Karpas-422 (cell line): Measurements from ENCODE around the gene C2orf81. TPM values are rescaled to one million over a fixed set of nuclear protein-coding genes. Genes with fewer than 3 reads are reported as not detected.

Experiments used
- DNase-seq: peaks from one replicate; pipeline ENCODE4 v3.0.0-alpha.2; 2015
- H2AFZ ChIP-seq: fragments of 200-600 bp; sonication (generic); 2 replicates; pipeline ENCODE4 v1.6.1; 2014; ENCODE audit warnings: antibody characterized with exemption, low read length, mixed read lengths
- H3K27ac ChIP-seq: fragments of 200-600 bp; sonication (generic); 2 replicates; pipeline ENCODE4 v1.5.1; 2014; ENCODE audit warnings: mild to moderate bottlenecking, low read length, moderate library complexity
- H3K27me3 ChIP-seq: fragments of 200-600 bp; sonication (generic); 2 replicates; pipeline ENCODE4 v1.6.1; 2014; ENCODE audit warnings: low read length, mixed read lengths
- H3K36me3 ChIP-seq: fragments of 200-600 bp; sonication (generic); 2 replicates; pipeline ENCODE4 v1.6.1; 2014; ENCODE audit warnings: low read length, mixed read lengths; ENCODE audit not compliant: insufficient read depth
- H3K4me1 ChIP-seq: fragments of 200-600 bp; sonication (generic); 2 replicates; pipeline ENCODE4 v1.6.1; 2014; ENCODE audit warnings: mild to moderate bottlenecking, low read length, mixed read lengths
- H3K4me2 ChIP-seq: fragments of 200-600 bp; sonication (generic); 2 replicates; pipeline ENCODE4 v1.6.1; 2014; ENCODE audit warnings: low read length, low read depth, mild to moderate bottlenecking; ENCODE audit not compliant: poor library complexity, severe bottlenecking
- H3K4me3 ChIP-seq: fragments of 200-600 bp; sonication (generic); 2 replicates; pipeline ENCODE4 v1.5.1; 2014; ENCODE audit warnings: mild to moderate bottlenecking, antibody characterized with exemption, low read length, mixed read lengths
- H3K79me2 ChIP-seq: fragments of 200-600 bp; sonication (generic); 2 replicates; pipeline ENCODE4 v1.6.1; 2014; ENCODE audit warnings: mild to moderate bottlenecking, low read length, mixed read lengths
- H3K9ac ChIP-seq: fragments of 200-600 bp; sonication (generic); 2 replicates; pipeline ENCODE4 v1.6.0; 2014; ENCODE audit warnings: low read length
- H3K9me2 ChIP-seq: fragments of 200-600 bp; sonication (generic), shearing (Covaris generic); replicated peaks from 2 replicates; pipeline ENCODE4 v1.6.0; 2014; ENCODE audit warnings: mild to moderate bottlenecking, low read length, moderate library complexity; ENCODE audit not compliant: insufficient read depth
- H3K9me3 ChIP-seq: fragments of 300-700, 200-600 bp; sonication (generic); 2 replicates; pipeline ENCODE4 v1.6.1; 2014; ENCODE audit warnings: low read length, mixed read lengths
- H4K20me1 ChIP-seq: fragments of 200-600 bp; sonication (generic); 2 replicates; pipeline ENCODE4 v1.6.1; 2014; ENCODE audit warnings: mild to moderate bottlenecking, antibody characterized with exemption, low read length, low read depth; ENCODE audit not compliant: insufficient read depth
- total RNA-seq: library from RNA; depleted of rRNA; stranded (reverse); fragments of >200 nt; shearing (Covaris generic); gene quantifications from 2 replicates; pipeline ENCODE4 v1.2.3, GENCODE V29; 2014; ENCODE audit warnings: low replicate concordance

Gene C2orf81
- total RNA-seq, 1 experiment from 2014 or later = 3.8 TPM

DNA sequence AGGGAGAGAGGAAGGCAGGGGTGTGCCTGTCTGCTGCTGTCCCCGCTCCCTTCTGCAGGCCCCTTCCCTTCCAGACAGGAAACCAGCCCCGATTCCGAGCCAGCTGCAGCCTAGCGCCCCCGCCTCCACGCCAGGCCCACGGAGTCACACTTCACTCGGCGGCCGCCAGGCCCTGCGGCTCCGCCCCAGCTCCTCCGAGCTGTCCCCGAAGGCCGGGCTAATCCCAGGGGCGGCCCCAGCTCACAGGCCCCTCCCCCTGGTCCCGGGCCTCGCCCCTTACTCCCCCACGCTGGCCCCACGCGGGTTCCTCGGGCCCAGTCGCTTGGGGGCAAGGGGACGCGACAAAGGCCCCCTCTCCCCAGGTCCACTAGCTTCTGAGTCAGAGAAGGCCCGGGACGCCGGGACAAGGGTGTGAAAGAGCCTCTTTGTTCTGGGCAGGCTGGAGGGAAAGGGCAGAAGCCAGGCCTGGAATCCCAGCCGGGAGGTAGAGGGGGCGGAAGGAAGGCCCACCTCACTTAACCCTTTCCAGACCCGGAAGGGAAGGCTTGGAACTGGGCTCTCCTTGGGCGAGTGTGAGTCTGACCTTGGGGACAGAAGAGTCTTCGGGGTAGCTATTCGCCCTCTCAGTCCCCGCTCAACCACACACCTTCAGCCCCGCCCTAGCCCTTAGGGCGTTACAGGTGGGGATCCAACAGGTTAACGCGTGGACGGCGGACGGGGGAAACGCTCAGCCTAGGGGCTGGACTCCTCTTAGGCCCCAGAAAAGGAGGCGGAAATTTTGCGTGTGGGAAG is 19.2 kb upstream of the C2orf81 start:
- no peaks in the 10 kb centered on the region for H3K9me2 ChIP-seq
- peak overlapping the region; percentile 89 for H2AFZ ChIP-seq
- peak overlapping the region; percentile 83 for H3K9ac ChIP-seq
- H3K36me3 ChIP-seq = no peaks in the 10 kb centered on the region
- peak overlapping the region; percentile 71 for H3K4me2 ChIP-seq
- H3K9me3 ChIP-seq = no peaks in the 10 kb centered on the region
- DNase-seq = peak; percentile 93
- peak overlapping the region; percentile 71 for H3K4me3 ChIP-seq
- no peaks in the 10 kb centered on the region; the same call in 1 of the 2 replicates for H3K27me3 ChIP-seq
- peaks cover 56% of the 10 kb centered on the region for H3K4me1 ChIP-seq
- 0 out of 2 replicates have a peak, but pooled peaks cover 2% of the 10 kb centered on the region for H3K79me2 ChIP-seq
- H4K20me1 ChIP-seq = no peaks in the 10 kb centered on the region
- peak overlapping the region; percentile 24; the same call in 1 of the 2 replicates for H3K27ac ChIP-seq

DNA sequence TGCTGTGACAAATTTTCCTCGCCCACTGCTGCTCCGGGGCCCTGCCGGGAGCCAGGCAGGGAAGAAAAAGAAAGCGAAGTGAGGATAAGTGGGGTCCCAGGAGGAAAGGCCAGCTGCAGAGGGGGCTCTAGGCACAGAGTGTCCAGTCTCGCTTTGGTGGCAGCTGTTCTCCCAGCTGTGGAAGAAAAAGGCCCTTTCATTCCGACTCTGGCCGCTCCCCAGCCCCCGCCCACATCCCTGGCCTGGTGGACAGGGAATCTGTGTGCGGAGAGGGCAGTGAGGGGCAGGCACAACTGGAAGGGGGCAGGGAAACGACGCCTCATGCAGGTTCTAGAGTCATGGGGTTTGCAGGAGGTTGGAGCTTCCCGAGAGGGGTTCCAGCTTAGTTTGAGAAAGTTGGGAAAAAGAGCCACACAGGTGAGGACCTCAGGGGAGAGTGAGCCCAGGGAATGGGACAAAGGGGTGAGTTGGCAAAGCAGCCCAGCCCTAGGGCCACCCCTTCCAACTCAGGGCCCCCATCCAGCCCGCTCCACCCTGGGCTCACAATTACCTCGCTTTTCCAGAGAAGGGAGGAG is 18.5 kb upstream of the C2orf81 start:
- peak overlapping the region; percentile 71 for H3K4me3 ChIP-seq

DNA sequence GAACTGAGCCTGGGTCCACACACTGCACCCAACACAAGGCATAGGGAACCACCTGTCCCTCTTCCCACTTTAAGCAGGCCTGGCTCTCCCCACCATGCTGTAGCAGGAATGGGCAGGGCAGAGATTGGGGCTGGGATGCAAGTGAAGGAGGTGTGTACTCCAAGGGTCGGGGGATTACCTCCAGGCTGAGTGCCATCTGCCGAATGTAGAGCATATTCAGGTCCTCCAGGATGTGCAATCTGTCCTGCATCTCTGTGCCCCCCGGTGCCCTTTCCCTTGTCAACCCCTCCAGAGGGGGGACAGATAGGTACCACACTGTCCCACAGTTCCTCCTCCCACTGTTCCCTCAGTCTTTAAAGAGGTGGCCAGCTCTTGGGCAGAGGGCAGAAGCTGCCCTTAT is 18.0 kb upstream of the C2orf81 start:
- no peak for DNase-seq

More for the DNA sequence above, 18.5 kb upstream of the C2orf81 start:
- peaks cover 56% of the 10 kb centered on the region for H3K4me1 ChIP-seq
- H3K27me3 ChIP-seq = no peaks in the 10 kb centered on the region; the same call in 1 of the 2 replicates
- H3K79me2 ChIP-seq = 0 out of 2 replicates have a peak, but pooled peaks cover 2% of the 10 kb centered on the region
- no peaks in the 10 kb centered on the region for H3K9me3 ChIP-seq
- no peaks in the 10 kb centered on the region for H3K9me2 ChIP-seq
- DNase-seq = no peak
- no peaks in the 10 kb centered on the region for H4K20me1 ChIP-seq
- H2AFZ ChIP-seq = peak overlapping the region; percentile 89; the same call in 1 of the 2 replicates
- peak overlapping the region; percentile 71 for H3K4me2 ChIP-seq
- peak overlapping the region; percentile 83 for H3K9ac ChIP-seq
- no peaks in the 10 kb centered on the region for H3K36me3 ChIP-seq
- H3K27ac ChIP-seq = peak overlapping the region; percentile 24; the same call in 1 of the 2 replicates

DNA sequence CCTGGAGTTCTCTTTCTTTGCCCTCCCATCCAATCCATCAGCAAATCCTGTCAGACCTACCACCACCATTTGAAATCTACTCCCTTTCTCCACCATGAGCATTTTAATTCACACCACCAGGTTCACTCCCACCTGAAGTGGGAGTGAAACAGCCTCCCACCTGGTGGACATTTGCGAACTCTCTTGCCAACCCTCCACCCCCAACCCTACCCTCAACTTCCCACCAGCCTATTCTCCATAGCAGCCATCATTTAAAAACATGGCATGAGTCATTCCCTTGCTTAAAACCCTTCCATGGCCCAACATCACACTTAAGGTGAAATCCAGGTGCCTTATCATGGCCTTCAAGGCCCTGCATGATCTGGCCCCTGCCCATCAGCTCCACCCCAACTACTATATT is 16.8 kb upstream of the C2orf81 start:
- Histone ChIP-seq H3K27ac (peak overlapping the region; percentile 82), H3K27me3 (no peaks in the 10 kb centered on the region), H3K9ac (peak overlapping the region; percentile 50), H3K9me3 (no peaks in the 10 kb centered on the region), H2AFZ (no peak overlapping the region), H4K20me1 (no peaks in the 10 kb centered on the region), H3K9me2 (no peaks in the 10 kb centered on the region), H3K4me2 (peak overlapping the region; percentile 71), H3K79me2 (0 out of 2 replicates have a peak, but pooled peaks cover 2% of the 10 kb centered on the region), H3K4me3 (peak overlapping the region; percentile 46; the same call in 1 of the 2 replicates), H3K4me1 (peaks cover 46% of the 10 kb centered on the region), H3K36me3 (no peaks in the 10 kb centered on the region)
- no peak for DNase-seq

More for the DNA sequence above, 18.0 kb upstream of the C2orf81 start:
- no peaks in the 10 kb centered on the region for H3K36me3 ChIP-seq
- H2AFZ ChIP-seq = no peak overlapping the region
- 0 out of 2 replicates have a peak, but pooled peaks cover 2% of the 10 kb centered on the region for H3K79me2 ChIP-seq
- no peaks in the 10 kb centered on the region for H3K27me3 ChIP-seq
- peaks cover 53% of the 10 kb centered on the region for H3K4me1 ChIP-seq
- H3K4me3 ChIP-seq = peak overlapping the region; percentile 71
- peak overlapping the region; percentile 83 for H3K9ac ChIP-seq
- H4K20me1 ChIP-seq = no peaks in the 10 kb centered on the region
- no peaks in the 10 kb centered on the region for H3K9me3 ChIP-seq
- H3K27ac ChIP-seq = peak overlapping the region; percentile 24; the same call in 1 of the 2 replicates
- no peaks in the 10 kb centered on the region for H3K9me2 ChIP-seq
- peak overlapping the region; percentile 71 for H3K4me2 ChIP-seq

DNA sequence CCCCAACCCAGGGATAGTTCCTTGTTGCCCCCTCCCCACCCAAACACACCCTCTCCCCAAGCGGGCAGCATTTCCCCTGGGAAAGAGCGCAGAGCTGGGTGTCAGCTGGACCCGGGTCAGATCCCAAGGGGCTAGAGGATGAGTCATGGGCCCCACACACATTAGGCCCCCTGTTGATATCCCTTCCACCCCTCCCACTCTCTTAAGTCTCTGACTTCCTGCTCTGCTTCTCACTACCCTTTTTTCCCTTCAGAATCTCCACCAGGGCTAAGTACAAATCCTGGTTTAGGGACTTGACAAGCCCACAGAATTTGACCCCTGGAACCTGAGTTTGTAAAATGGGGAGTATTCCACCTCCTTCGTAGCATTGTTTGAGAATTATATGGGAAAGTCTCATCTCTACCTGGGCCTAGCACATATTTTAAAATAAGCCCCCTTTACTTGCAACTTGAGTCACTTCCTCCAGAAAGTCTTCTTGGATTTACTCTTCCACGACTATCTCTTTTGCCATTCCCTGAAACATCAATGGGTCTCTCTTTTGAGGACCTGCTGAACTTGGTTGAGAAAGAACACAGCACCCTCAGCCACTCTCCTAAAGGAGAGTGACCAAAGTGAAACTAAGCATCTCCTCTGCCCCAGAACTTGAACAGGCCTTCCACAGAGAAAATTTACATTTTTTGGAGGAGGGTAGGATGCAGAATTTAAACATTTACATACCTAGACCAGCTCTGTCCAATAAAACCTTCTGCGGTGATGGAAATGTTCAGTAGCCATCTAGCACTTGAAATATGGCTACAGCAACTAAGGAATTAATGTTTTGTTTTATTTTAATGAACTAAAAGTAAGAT is 15.7 kb upstream of the C2orf81 start:
- Histone ChIP-seq H4K20me1 (no peaks in the 10 kb centered on the region), H2AFZ (peak overlapping the region; percentile 4), H3K4me2 (peak overlapping the region; percentile 71), H3K36me3 (no peaks in the 10 kb centered on the region), H3K79me2 (0 out of 2 replicates have a peak, but pooled peaks cover 2% of the 10 kb centered on the region), H3K4me1 (peaks cover 46% of the 10 kb centered on the region), H3K27me3 (no peaks in the 10 kb centered on the region), H3K9me2 (no peaks in the 10 kb centered on the region), H3K9me3 (no peaks in the 10 kb centered on the region), H3K27ac (peak overlapping the region; percentile 82), H3K9ac (peak overlapping the region; percentile 50), H3K4me3 (peak overlapping the region; percentile 46)
- DNase-seq = peak; percentile 89

DNA sequence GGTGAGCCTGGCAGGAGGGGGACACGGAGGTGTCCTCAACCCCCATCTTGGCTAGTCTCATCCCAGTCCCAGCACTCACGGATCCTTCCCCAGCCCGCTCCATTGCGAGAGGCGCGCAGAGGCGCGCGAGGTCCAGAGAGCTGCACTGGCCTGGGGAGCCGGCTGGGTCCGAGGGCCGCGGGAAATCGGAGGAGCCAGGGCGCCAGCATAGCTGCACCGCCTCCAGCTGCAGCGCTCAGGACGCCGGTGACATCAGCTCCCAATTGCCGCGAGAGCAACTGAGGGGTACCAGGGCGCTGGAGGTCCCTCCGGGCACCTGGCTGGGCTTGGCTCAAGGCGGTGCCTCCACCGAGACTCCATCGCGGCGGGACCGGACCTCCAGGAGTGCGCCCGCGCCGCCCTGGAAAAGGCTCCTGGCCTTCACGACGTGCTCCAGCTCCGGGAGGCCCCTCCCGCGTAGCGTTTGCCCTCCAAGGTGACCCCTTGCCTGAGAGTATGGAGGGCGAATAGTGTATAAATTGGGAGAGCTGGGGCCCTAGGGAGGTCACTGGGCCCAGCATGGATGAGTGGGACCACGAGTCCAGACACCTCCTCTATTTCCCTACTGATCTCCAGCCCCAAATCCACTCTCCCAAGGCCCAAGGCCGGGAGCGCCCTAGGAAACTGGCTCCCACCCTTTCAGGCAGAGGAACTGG is 14.8 kb upstream of the C2orf81 start:
- peak overlapping the region; percentile 71 for H3K4me2 ChIP-seq
- peaks cover 46% of the 10 kb centered on the region for H3K4me1 ChIP-seq
- H3K9me2 ChIP-seq = no peaks in the 10 kb centered on the region
- no peaks in the 10 kb centered on the region for H3K9me3 ChIP-seq
- H3K9ac ChIP-seq = peak overlapping the region; percentile 50; the same call in 1 of the 2 replicates
- no peaks in the 10 kb centered on the region for H4K20me1 ChIP-seq
- H2AFZ ChIP-seq = no peak overlapping the region
- H3K36me3 ChIP-seq = no peaks in the 10 kb centered on the region
- peak overlapping the region; percentile 82 for H3K27ac ChIP-seq
- no peaks in the 10 kb centered on the region for H3K27me3 ChIP-seq
- H3K79me2 ChIP-seq = 0 out of 2 replicates have a peak, but pooled peaks cover 2% of the 10 kb centered on the region
- no peak for DNase-seq
- H3K4me3 ChIP-seq = peak overlapping the region; percentile 46; the same call in 1 of the 2 replicates

DNA sequence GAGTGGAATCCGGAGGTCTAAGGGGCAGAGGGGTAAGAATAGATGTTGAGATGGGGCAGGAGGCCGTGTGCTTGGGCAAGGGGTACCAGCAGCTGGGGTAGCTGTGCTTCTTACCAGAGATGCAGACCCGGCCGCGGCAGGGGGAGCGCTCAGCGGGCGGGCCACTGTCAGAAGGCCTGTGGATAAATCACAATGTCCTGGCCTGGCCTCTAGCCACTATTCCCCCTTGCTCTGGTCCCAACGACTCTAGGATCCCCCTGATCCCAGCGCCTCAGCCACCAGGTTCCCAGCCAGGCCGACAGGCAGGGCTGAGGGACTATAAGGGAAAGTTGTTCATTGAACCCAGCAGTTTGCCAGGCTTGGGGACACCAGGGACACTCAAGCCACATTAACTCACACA is 9.1 kb upstream of the C2orf81 start:
- no peaks in the 10 kb centered on the region for H3K9me2 ChIP-seq
- no peak overlapping the region for H2AFZ ChIP-seq
- no peak overlapping the region for H3K27ac ChIP-seq
- no peak overlapping the region for H3K9ac ChIP-seq
- no peak overlapping the region for H3K4me2 ChIP-seq
- H3K36me3 ChIP-seq = peaks cover 9% of the 10 kb centered on the region
- DNase-seq = no peak
- H3K79me2 ChIP-seq = no peaks in the 10 kb centered on the region
- no peaks in the 10 kb centered on the region for H3K4me1 ChIP-seq
- no peak overlapping the region for H3K4me3 ChIP-seq
- no peaks in the 10 kb centered on the region for H3K9me3 ChIP-seq
- H3K27me3 ChIP-seq = no peaks in the 10 kb centered on the region
- H4K20me1 ChIP-seq = no peaks in the 10 kb centered on the region
